HEK293 (cell line): ENCODE measurements around the gene TNFAIP2.

Experiments
- ELK4 ChIP-seq: IDR thresholded peaks from 2 replicates; pipeline ENCODE4 v1.6.1; 2011; ENCODE audit warnings: mild to moderate bottlenecking, low read depth, low read length, borderline replicate concordance
- GLIS1 ChIP-seq: fragments of 450-650 bp; formaldehyde crosslinking; IDR thresholded peaks from 2 replicates; pipeline ENCODE4 v1.5.1; 2016; ENCODE audit warnings: missing biosample characterization, missing genetic modification characterization
- OVOL3 ChIP-seq: fragments of 450-650 bp; formaldehyde crosslinking; IDR thresholded peaks from 2 replicates; pipeline ENCODE4 v1.5.1; 2016; ENCODE audit warnings: missing biosample characterization, missing genetic modification characterization
- SP7 ChIP-seq: fragments of 450-650 bp; formaldehyde crosslinking; IDR thresholded peaks from 2 replicates; pipeline ENCODE4 v1.5.1; 2016; ENCODE audit warnings: missing biosample characterization, missing genetic modification characterization
- WT1 ChIP-seq: fragments of 450-650 bp; formaldehyde crosslinking; IDR thresholded peaks from 2 replicates; pipeline ENCODE4 v1.5.1; 2016; ENCODE audit warnings: missing biosample characterization, missing genetic modification characterization
- YY1 ChIP-seq: fragments of 450-650 bp; formaldehyde crosslinking; IDR thresholded peaks from 2 replicates; pipeline ENCODE4 v1.5.1; 2018; ENCODE audit warnings: missing biosample characterization, missing genetic modification characterization
- ZBTB20 ChIP-seq: fragments of 450-650 bp; formaldehyde crosslinking; IDR thresholded peaks from 2 replicates; pipeline ENCODE4 v1.5.1; 2016; ENCODE audit warnings: missing biosample characterization, missing genetic modification characterization
- ZFHX2 ChIP-seq: fragments of 450-650 bp; formaldehyde crosslinking; conservative IDR thresholded peaks from 2 replicates; pipeline ENCODE4 v1.5.1; 2016; ENCODE audit warnings: missing biosample characterization, missing genetic modification characterization
- ZIC2 ChIP-seq: fragments of 450-650 bp; formaldehyde crosslinking; IDR thresholded peaks from 2 replicates; pipeline ENCODE4 v1.5.1; 2016; ENCODE audit warnings: missing biosample characterization, missing genetic modification characterization
- ZNF112 ChIP-seq: fragments of 450-650 bp; formaldehyde crosslinking; IDR thresholded peaks from 2 replicates; pipeline ENCODE4 v1.5.0; 2017; ENCODE audit warnings: missing biosample characterization, missing genetic modification characterization
- ZNF19 ChIP-seq: fragments of 450-650 bp; formaldehyde crosslinking; IDR thresholded peaks from 2 replicates; pipeline ENCODE4; 2016; ENCODE audit warnings: missing biosample characterization, missing genetic modification characterization, low read depth
- ZNF274 ChIP-seq, 2 experiments: fragments of 200-500 bp in 1 of 2; fragments of 450-650 bp in 1 of 2; sonication (Bioruptor generic) in 1 of 2; formaldehyde crosslinking in 1 of 2; IDR thresholded peaks; 2 replicates each; pipeline versions ENCODE4 v1.5.1 to v1.6.1; 2014 to 2016; ENCODE audit warnings: borderline replicate concordance in 1 of 2, inconsistent platforms in 1 of 2, low read length in 1 of 2, missing biosample characterization in 1 of 2, missing genetic modification characterization in 1 of 2
- ZNF335 ChIP-seq: fragments of 450-650 bp; formaldehyde crosslinking; conservative IDR thresholded peaks from 2 replicates; pipeline ENCODE4 v1.5.1; 2016; ENCODE audit warnings: missing biosample characterization, missing genetic modification characterization
- ZNF362 ChIP-seq: fragments of 450-650 bp; formaldehyde crosslinking; IDR thresholded peaks from 2 replicates; pipeline ENCODE4 v1.5.1; 2016; ENCODE audit warnings: missing biosample characterization, missing genetic modification characterization
- ZNF366 ChIP-seq: fragments of 450-650 bp; formaldehyde crosslinking; conservative IDR thresholded peaks from 2 replicates; pipeline ENCODE4 v1.5.1; 2016; ENCODE audit warnings: missing biosample characterization, missing genetic modification characterization
- ZNF398 ChIP-seq: fragments of 450-650 bp; formaldehyde crosslinking; IDR thresholded peaks from 2 replicates; pipeline ENCODE4 v1.5.1; 2017; ENCODE audit warnings: missing biosample characterization, missing genetic modification characterization
- ZNF449 ChIP-seq: fragments of 450-650 bp; formaldehyde crosslinking; IDR thresholded peaks from 2 replicates; pipeline ENCODE4 v1.5.1; 2017; ENCODE audit warnings: missing biosample characterization, mild to moderate bottlenecking, missing genetic modification characterization, moderate library complexity
- ZNF501 ChIP-seq: fragments of 450-650 bp; formaldehyde crosslinking; IDR thresholded peaks from 2 replicates; pipeline ENCODE4 v1.5.1; 2016; ENCODE audit warnings: missing biosample characterization, missing genetic modification characterization
- ZNF654 ChIP-seq: fragments of 450-650 bp; formaldehyde crosslinking; IDR thresholded peaks from 2 replicates; pipeline ENCODE4 v1.5.1; 2016; ENCODE audit warnings: low read depth, missing biosample characterization, missing genetic modification characterization
- ZNF747 ChIP-seq: fragments of 450-650 bp; formaldehyde crosslinking; IDR thresholded peaks from 2 replicates; pipeline ENCODE4 v1.5.1; 2016; ENCODE audit warnings: missing biosample characterization, missing genetic modification characterization
- ZSCAN30 ChIP-seq: fragments of 450-650 bp; IDR thresholded peaks from 2 replicates; pipeline ENCODE4 v1.5.1; 2018; ENCODE audit warnings: missing biosample characterization, mild to moderate bottlenecking, missing genetic modification characterization, moderate library complexity
- ZSCAN5A ChIP-seq: fragments of 450-650 bp; formaldehyde crosslinking; IDR thresholded peaks from 2 replicates; pipeline ENCODE4 v1.5.1; 2016; ENCODE audit warnings: missing biosample characterization, missing genetic modification characterization
- TF ChIP-seq, protein P1 (sequence below): fragments of 450-650 bp; IDR thresholded peaks from 2 replicates; pipeline ENCODE4 v1.5.1; 2018; ENCODE audit warnings: missing biosample characterization, mild to moderate bottlenecking, missing genetic modification characterization
- TF ChIP-seq, protein P2 (sequence below): fragments of 450-650 bp; formaldehyde crosslinking; IDR thresholded peaks from 2 replicates; pipeline ENCODE4 v1.5.1; 2016; ENCODE audit warnings: missing biosample characterization, missing genetic modification characterization
- TF ChIP-seq, protein P3 (sequence below): fragments of 450-650 bp; formaldehyde crosslinking; IDR thresholded peaks from 2 replicates; pipeline ENCODE4 v1.5.1; 2017; ENCODE audit warnings: missing biosample characterization, missing genetic modification characterization
- TF ChIP-seq, protein P4 (sequence below): fragments of 450-650 bp; formaldehyde crosslinking; IDR thresholded peaks from 2 replicates; pipeline ENCODE4 v1.5.1; 2016; ENCODE audit warnings: missing biosample characterization, missing genetic modification characterization

TNFAIP2 gene

GRCh38 chr14:103078420-103078749 is 44.9 kb upstream of the TNFAIP2 start (continued):
- TF ChIP-seq ZNF398 (tag by site-specific recombination) (0 out of 2 replicates have a peak, but pooled peaks have one; percentile 9), ZNF747 (tag by site-specific recombination) (no peak), ZNF274 (IDR thresholded peaks at IDR 0.05; ENCODE audit: low read length) (no peak), ZNF274 (tag by site-specific recombination; IDR thresholded peaks at IDR 0.05; ENCODE audit: borderline replicate concordance) (no peak), SP7 (tag by site-specific recombination) (peak; percentile 42; the same call in 1 of the 2 replicates), ZNF362 (tag by site-specific recombination) (no peak), ZNF335 (tag by site-specific recombination) (peak; percentile 39; the same call in 1 of the 2 replicates), ZNF366 (tag by site-specific recombination) (peak; percentile 2; the same call in 1 of the 2 replicates), OVOL3 (tag by site-specific recombination) (no peak), ELK4 (no peak), WT1 (tag by site-specific recombination) (0 out of 2 replicates have a peak, but pooled peaks have one; percentile 28), ZIC2 (tag by site-specific recombination) (0 out of 2 replicates have a peak, but pooled peaks have one; percentile 9), YY1 (no peak), ZNF449 (tag by site-specific recombination) (no peak), ZNF19 (tag by site-specific recombination) (no peak), ZSCAN30 (tag by site-specific recombination) (0 out of 2 replicates have a peak, but pooled peaks have one; percentile 43), ZBTB20 (tag by site-specific recombination) (no peak), ZNF112 (tag by site-specific recombination) (no peak), GLIS1 (tag by site-specific recombination) (peak; percentile 7; the same call in 1 of the 2 replicates), ZSCAN5A (no peak), ZNF501 (tag by site-specific recombination) (no peak), ZFHX2 (0 out of 2 replicates have a peak, but pooled peaks have one; percentile 14), ZNF654 (peak; percentile 81)
- TF ChIP-seq, protein P1, sequence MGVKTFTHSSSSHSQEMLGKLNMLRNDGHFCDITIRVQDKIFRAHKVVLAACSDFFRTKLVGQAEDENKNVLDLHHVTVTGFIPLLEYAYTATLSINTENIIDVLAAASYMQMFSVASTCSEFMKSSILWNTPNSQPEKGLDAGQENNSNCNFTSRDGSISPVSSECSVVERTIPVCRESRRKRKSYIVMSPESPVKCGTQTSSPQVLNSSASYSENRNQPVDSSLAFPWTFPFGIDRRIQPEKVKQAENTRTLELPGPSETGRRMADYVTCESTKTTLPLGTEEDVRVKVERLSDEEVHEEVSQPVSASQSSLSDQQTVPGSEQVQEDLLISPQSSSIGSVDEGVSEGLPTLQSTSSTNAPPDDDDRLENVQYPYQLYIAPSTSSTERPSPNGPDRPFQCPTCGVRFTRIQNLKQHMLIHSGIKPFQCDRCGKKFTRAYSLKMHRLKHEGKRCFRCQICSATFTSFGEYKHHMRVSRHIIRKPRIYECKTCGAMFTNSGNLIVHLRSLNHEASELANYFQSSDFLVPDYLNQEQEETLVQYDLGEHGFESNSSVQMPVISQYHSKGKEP (tag by site-specific recombination): no peak
- TF ChIP-seq, protein P2, sequence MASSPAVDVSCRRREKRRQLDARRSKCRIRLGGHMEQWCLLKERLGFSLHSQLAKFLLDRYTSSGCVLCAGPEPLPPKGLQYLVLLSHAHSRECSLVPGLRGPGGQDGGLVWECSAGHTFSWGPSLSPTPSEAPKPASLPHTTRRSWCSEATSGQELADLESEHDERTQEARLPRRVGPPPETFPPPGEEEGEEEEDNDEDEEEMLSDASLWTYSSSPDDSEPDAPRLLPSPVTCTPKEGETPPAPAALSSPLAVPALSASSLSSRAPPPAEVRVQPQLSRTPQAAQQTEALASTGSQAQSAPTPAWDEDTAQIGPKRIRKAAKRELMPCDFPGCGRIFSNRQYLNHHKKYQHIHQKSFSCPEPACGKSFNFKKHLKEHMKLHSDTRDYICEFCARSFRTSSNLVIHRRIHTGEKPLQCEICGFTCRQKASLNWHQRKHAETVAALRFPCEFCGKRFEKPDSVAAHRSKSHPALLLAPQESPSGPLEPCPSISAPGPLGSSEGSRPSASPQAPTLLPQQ: 0 out of 2 replicates have a peak, but pooled peaks have one; percentile 33
- TF ChIP-seq, protein P3, sequence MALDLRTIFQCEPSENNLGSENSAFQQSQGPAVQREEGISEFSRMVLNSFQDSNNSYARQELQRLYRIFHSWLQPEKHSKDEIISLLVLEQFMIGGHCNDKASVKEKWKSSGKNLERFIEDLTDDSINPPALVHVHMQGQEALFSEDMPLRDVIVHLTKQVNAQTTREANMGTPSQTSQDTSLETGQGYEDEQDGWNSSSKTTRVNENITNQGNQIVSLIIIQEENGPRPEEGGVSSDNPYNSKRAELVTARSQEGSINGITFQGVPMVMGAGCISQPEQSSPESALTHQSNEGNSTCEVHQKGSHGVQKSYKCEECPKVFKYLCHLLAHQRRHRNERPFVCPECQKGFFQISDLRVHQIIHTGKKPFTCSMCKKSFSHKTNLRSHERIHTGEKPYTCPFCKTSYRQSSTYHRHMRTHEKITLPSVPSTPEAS (tag by site-specific recombination): no peak
- TF ChIP-seq, protein P4, sequence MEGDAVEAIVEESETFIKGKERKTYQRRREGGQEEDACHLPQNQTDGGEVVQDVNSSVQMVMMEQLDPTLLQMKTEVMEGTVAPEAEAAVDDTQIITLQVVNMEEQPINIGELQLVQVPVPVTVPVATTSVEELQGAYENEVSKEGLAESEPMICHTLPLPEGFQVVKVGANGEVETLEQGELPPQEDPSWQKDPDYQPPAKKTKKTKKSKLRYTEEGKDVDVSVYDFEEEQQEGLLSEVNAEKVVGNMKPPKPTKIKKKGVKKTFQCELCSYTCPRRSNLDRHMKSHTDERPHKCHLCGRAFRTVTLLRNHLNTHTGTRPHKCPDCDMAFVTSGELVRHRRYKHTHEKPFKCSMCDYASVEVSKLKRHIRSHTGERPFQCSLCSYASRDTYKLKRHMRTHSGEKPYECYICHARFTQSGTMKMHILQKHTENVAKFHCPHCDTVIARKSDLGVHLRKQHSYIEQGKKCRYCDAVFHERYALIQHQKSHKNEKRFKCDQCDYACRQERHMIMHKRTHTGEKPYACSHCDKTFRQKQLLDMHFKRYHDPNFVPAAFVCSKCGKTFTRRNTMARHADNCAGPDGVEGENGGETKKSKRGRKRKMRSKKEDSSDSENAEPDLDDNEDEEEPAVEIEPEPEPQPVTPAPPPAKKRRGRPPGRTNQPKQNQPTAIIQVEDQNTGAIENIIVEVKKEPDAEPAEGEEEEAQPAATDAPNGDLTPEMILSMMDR (tag by site-specific recombination): peak; percentile 80
